ENCODE results near the gene MRPL43. TPM values are rescaled to one million over a fixed set of nuclear protein-coding genes. Genes with fewer than 3 reads are reported as not detected.

MRPL43 gene
- total and polyA plus RNA-seq, 2 experiments from 2014 or later = 60.4 to 126 TPM

GRCh38 chr10:100969187-100970075 lies 17.9 kb downstream of the MRPL43 start, which contains the start of gene SEMA4G:
Gene SEMA4G (plus strand): TSS chr10:100969504. CDS start chr10:100972913, 3,409 bp downstream.
- H3K9me2 ChIP-seq (ENCODE audit: insufficient read depth) = no peaks in the 10 kb centered on the region
- H3K27ac ChIP-seq (ENCODE audit: low read depth) = no peak within 1 kb of the TSS
- H3K27ac Mint-ChIP-seq = no peak within 1 kb of the TSS
- no peaks in the 10 kb centered on the region for H3K36me3 ChIP-seq (ENCODE audit: insufficient read depth)
- no peaks in the 10 kb centered on the region for H4K20me1 ChIP-seq (replicated peaks; ENCODE audit: insufficient read depth)
- no peaks in the 10 kb centered on the region for H3K79me2 ChIP-seq (replicated peaks; ENCODE audit: insufficient read depth)
- no peaks in the 10 kb centered on the region for H3K9me3 Mint-ChIP-seq
- H3K4me3 ChIP-seq = peak within 1 kb of the TSS; percentile 92
- H3K4me2 ChIP-seq = peak within 1 kb of the TSS; percentile 96
- peaks cover 26% of the 10 kb centered on the region for H3K4me1 ChIP-seq (ENCODE audit: insufficient read depth)
- peak within 1 kb of the TSS; percentile 98 for H2AFZ ChIP-seq
- DNase-seq (ENCODE audit: low spot score) (peak; percentile 86), ATAC-seq (peak; percentile 87)
- peaks cover 32% of the 10 kb centered on the region for H3K4me1 Mint-ChIP-seq
- peak within 1 kb of the TSS; percentile 77 for H3K4me3 Mint-ChIP-seq
- peaks cover 15% of the 10 kb centered on the region for H3K27me3 Mint-ChIP-seq (ENCODE audit: insufficient read depth, low read depth, poor library complexity)
- H3F3A ChIP-seq (replicated peaks; ENCODE audit: low read depth) = peaks cover 5% of the 10 kb centered on the region; the same call in 1 of the 2 replicates
- 0 out of 3 replicates have a peak, but pooled peaks cover 3% of the 10 kb centered on the region for H3K36me3 Mint-ChIP-seq (ENCODE audit: low read depth)
- no peaks in the 10 kb centered on the region for H3K27me3 ChIP-seq (ENCODE audit: insufficient read depth)
- TF ChIP-seq REST (IDR thresholded peaks at IDR 0.05; ENCODE audit: unreplicated experiment) = no peak
- TF ChIP-seq JUNB (IDR thresholded peaks at IDR 0.05; ENCODE audit: unreplicated experiment) = no peak
- TF ChIP-seq EZH2 (IDR thresholded peaks at IDR 0.05; ENCODE audit: low read depth, unreplicated experiment) = no peak
- TF ChIP-seq ZNF462 (CRISPR knock-in tag; IDR thresholded peaks at IDR 0.05) = no peak
- TF ChIP-seq CTCF (conservative IDR thresholded peaks at IDR 0.05; ENCODE audit: low read depth in 2 of 2) = peak; percentile 67 to 78
- peak; percentile 71; the same call in 1 of the 2 replicates for TF ChIP-seq POLR2AphosphoS5 (IDR thresholded peaks at IDR 0.05; ENCODE audit: low read depth)
- no peak for TF ChIP-seq EZH2phosphoT487 (IDR thresholded peaks at IDR 0.05; ENCODE audit: unreplicated experiment)
- no peak for TF ChIP-seq ZNF331 (CRISPR knock-in tag; IDR thresholded peaks at IDR 0.05; ENCODE audit: low read depth)
